Erythroblast (primary cell): ENCODE measurements around the gene KIF2C.
"Not testable (repeated sequence)": the region's sequence is repeated elsewhere in the genome, so short reads cannot be mapped to it uniquely, and the experiment has no call there.

Source experiments
- DNase-seq, 2 experiments: peaks; one replicate each; lab custom pipeline; 2025; lab: John Stamatoyannopoulos, UW
- GATA1 ChIP-seq: IDR thresholded peaks from 2 replicates; pipeline ENCODE4 v1.6.1; 2011; ENCODE audit warnings: low read depth, mild to moderate bottlenecking, control low read depth, low read length, moderate library complexity
- POLR2A ChIP-seq: IDR thresholded peaks from 2 replicates; pipeline ENCODE4 v1.6.1; 2011; ENCODE audit warnings: mild to moderate bottlenecking, low read length

KIF2C gene

GRCh38 chr1:44724296-44724954, 15.2 kb upstream of the KIF2C start:
- no peak for DNase-seq
- TF ChIP-seq POLR2A (no peak), GATA1 (no peak)

- no peak for DNase-seq
- TF ChIP-seq POLR2A (no peak), GATA1 (no peak)
Observed at GRCh38 chr1:44724955-44725698, 14.5 kb upstream of the KIF2C start.

GRCh38 chr1:44730741-44731512, 8.7 kb upstream of the KIF2C start, which contains the start of gene RNU5D-1:
TSS of gene RNU5D-1 (minus strand) at chr1:44731170.
- peak; percentile 97 for DNase-seq
- peak; percentile 100 for TF ChIP-seq POLR2A
- no peak for TF ChIP-seq GATA1

- TF ChIP-seq GATA1 (no peak), POLR2A (no peak)
- DNase-seq: no peak
Observed at GRCh38 chr1:44733365-44733764, 6.3 kb upstream of the KIF2C start.

- TF ChIP-seq GATA1: no peak
- TF ChIP-seq POLR2A: no peak
Observed at GRCh38 chr1:44733784-44734183, 5.9 kb upstream of the KIF2C start.

GRCh38 chr1:44735992-44736391, 3.6 kb upstream of the KIF2C start:
- TF ChIP-seq GATA1 (no peak), POLR2A (no peak)
- no peak for DNase-seq

More at GRCh38 chr1:44733784-44734183, 5.9 kb upstream of the KIF2C start:
- DNase-seq: no peak

GRCh38 chr1:44738953-44739306, 707 bp upstream of the KIF2C start:
- DNase-seq: not testable (repeated sequence)

GRCh38 chr1:44740179-44740617, 561 bp downstream of the KIF2C start:
- TF ChIP-seq POLR2A (no peak), GATA1 (no peak)
- peak; percentile 60 to 75 for DNase-seq

- TF ChIP-seq POLR2A (no peak), GATA1 (no peak)
- peak in 1 of 2 experiments; percentile 31 for DNase-seq
Observed at GRCh38 chr1:44743211-44743610, 3.6 kb downstream of the KIF2C start.

- DNase-seq: no peak
- TF ChIP-seq GATA1 (no peak), POLR2A (no peak)
Observed at GRCh38 chr1:44747878-44748277, 8.2 kb downstream of the KIF2C start.

- DNase-seq: no peak
- TF ChIP-seq GATA1 (no peak), POLR2A (no peak)
Observed at GRCh38 chr1:44757420-44757819, 17.8 kb downstream of the KIF2C start.

- no peak for TF ChIP-seq POLR2A
- TF ChIP-seq GATA1: no peak
- DNase-seq: no peak
Observed at GRCh38 chr1:44759077-44759476, 19.4 kb downstream of the KIF2C start.

- DNase-seq: no peak
- TF ChIP-seq GATA1: no peak
Observed at GRCh38 chr1:44760876-44761275, 21.2 kb downstream of the KIF2C start.

- not testable (repeated sequence) for DNase-seq
Observed at GRCh38 chr1:44766421-44766820, 26.8 kb downstream of the KIF2C start.
